SJSA1 (cell line): Measurements from ENCODE around the gene NPEPL1. TPM values are rescaled to one million over a fixed set of nuclear protein-coding genes. Genes with fewer than 3 reads are reported as not detected.

ENCODE experiments used
- DNase-seq, 2 experiments: peaks; one replicate each; pipeline ENCODE4 v3.0.0-alpha.2; 2015 to 2020; ENCODE audit warnings: low spot score in 2 of 2, low read depth in 1 of 2
- H3K27ac ChIP-seq: fragments of 250-450 bp; sonication (Bioruptor Pico); 2 replicates; pipeline ENCODE4 v1.5.1; 2020; ENCODE audit warnings: mild to moderate bottlenecking, moderate library complexity
- H3K27me3 ChIP-seq: fragments of 250-450 bp; sonication (Bioruptor Pico); replicated peaks from 2 replicates; pipeline ENCODE4 v1.5.1; 2020; ENCODE audit warnings: mild to moderate bottlenecking, moderate library complexity
- H3K36me3 ChIP-seq: fragments of 250-450 bp; sonication (Bioruptor Pico); 2 replicates; pipeline ENCODE4 v1.5.1; 2020; ENCODE audit warnings: mild to moderate bottlenecking
- H3K4me1 ChIP-seq: fragments of 250-450 bp; sonication (Bioruptor Pico); replicated peaks from 2 replicates; pipeline ENCODE4 v1.6.1; 2021; ENCODE audit warnings: mild to moderate bottlenecking
- H3K4me3 ChIP-seq: fragments of 250-450 bp; sonication (Bioruptor Pico); 2 replicates; pipeline ENCODE4 v1.5.1; 2020; ENCODE audit warnings: mild to moderate bottlenecking
- H3K9me3 ChIP-seq: fragments of 250-450 bp; sonication (Bioruptor Pico); replicated peaks from 2 replicates; pipeline ENCODE4 v1.5.1; 2020; ENCODE audit warnings: mild to moderate bottlenecking
- total RNA-seq: library from RNA; depleted of rRNA; stranded (reverse); fragments of >200 nt; shearing (Covaris generic); gene quantifications from 2 replicates; pipeline ENCODE4 v1.2.3, GENCODE V29; 2014

The NPEPL1 gene
- total RNA-seq, 1 experiment from 2014 or later, result 6.8 TPM

DNA sequence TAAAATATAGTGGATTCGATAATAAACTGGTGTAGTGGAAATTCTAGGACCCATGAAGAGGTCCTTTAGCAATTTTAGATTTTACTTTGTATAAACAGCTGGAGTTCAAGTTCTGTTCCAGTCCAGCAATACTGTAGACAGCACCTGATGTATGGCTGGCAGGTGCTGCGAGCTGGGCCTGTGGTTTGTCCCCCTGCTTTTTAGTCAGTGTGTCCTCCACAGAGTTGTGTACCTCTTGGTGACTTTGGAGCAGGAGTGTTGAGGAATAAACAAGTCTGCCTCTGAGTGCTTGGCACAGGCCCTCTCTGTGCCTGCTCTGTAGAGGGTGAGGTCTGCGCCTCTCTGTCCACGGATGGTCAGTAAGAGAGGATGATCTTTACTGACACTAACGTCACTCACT is 27.7 kb upstream of the NPEPL1 start:
- Histone ChIP-seq H3K36me3 (peaks cover 76% of the 10 kb centered on the region), H3K27me3 (no peaks in the 10 kb centered on the region)

DNA sequence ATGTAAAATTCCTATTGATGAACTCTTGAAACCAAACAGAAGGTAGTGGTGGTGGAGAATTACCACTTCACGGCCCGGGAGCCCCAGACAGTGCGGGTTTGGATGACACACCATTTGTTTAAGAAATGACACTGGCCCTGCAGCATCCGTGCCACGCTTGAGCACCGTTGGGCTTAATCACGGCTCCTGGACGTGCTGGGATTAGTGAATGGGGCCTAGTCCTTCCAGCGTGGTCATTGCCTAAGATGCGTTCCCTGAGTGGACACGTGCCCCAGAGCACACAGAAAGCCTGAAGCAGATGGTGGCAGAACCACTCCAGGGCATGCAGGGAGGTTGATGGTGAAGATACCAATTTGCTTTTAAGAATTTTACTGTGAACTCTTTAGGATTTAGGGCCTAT is 27.0 kb upstream of the NPEPL1 start:
- DNase-seq, result no peak
- H3K36me3 ChIP-seq, result peaks cover 77% of the 10 kb centered on the region
- no peak overlapping the region for H3K4me3 ChIP-seq
- no peaks in the 10 kb centered on the region for H3K9me3 ChIP-seq
- no peaks in the 10 kb centered on the region for H3K27me3 ChIP-seq
- H3K27ac ChIP-seq, result no peak overlapping the region
- H3K4me1 ChIP-seq, result no peaks in the 10 kb centered on the region

More for the DNA sequence above, 27.7 kb upstream of the NPEPL1 start:
- Histone ChIP-seq H3K27ac (no peak overlapping the region), H3K4me3 (no peak overlapping the region), H3K9me3 (no peaks in the 10 kb centered on the region), H3K4me1 (no peaks in the 10 kb centered on the region)
- DNase-seq, result no peak

DNA sequence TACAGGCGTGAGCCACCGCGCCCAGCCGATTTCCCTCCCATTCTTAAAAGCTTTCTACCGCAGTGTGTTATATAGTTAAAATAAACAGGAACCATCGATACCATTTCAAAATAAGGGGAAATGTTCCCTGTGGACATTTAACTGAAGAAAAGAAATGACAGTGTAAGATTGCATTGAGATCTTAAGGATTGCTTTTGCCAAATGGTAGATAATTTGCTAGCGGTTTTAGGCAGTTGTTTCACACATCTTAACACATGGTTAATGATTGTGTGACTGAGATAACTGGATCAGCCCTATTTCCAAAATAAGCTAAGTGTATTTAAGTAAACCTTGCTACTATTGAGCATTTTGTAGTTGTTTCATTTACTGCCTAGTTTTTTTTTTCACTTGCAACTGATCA is 25.9 kb upstream of the NPEPL1 start:
- Histone ChIP-seq H3K9me3 (no peaks in the 10 kb centered on the region), H3K4me1 (no peaks in the 10 kb centered on the region), H3K27me3 (no peaks in the 10 kb centered on the region), H3K36me3 (peaks cover 77% of the 10 kb centered on the region), H3K27ac (no peak overlapping the region), H3K4me3 (no peak overlapping the region)
- DNase-seq, result no peak

DNA sequence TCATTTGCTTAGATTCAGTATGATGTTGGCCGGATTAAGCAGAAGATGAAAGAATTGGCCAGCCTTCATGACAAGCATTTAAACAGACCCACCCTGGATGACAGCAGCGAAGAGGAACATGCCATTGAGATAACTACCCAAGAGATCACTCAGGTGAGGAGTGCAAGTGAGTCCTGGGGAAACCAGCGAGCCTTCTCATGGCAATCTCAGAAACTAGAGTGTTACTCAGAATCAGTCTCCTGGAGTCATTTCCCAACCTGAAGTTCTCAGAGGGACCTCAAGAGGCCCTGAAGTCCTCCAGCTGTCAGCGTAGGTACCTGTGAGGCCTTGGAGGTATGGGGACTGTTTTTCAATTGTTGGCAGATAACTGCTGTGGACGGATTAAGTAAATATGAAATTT is 24.6 kb upstream of the NPEPL1 start:
- H3K27me3 ChIP-seq, result no peaks in the 10 kb centered on the region
- H3K27ac ChIP-seq, result no peak overlapping the region
- no peaks in the 10 kb centered on the region for H3K9me3 ChIP-seq
- no peak overlapping the region for H3K4me3 ChIP-seq
- no peaks in the 10 kb centered on the region for H3K4me1 ChIP-seq
- no peak for DNase-seq
- H3K36me3 ChIP-seq, result peaks cover 79% of the 10 kb centered on the region

DNA sequence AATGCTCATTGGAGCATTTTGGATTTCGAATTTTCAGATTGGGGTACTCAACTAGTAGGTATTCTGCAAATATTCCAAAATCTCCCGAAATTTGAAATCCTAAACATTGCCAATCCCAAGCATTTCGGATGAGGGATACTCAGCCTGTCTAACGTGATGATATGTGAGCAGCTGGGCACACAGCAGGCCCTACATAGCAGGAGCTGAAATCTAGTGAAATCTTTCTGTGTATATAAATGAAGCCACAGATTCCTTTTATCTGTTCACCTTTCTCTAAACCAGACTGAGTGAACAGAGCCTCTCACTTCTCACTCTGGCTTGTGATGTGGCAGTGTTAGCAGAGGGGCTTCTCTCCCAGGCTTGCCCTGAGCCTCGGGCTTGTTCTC is 23.7 kb upstream of the NPEPL1 start:
- Histone ChIP-seq H3K4me3 (no peak overlapping the region), H3K27me3 (no peaks in the 10 kb centered on the region), H3K27ac (no peak overlapping the region), H3K4me1 (no peaks in the 10 kb centered on the region), H3K36me3 (peaks cover 81% of the 10 kb centered on the region), H3K9me3 (no peaks in the 10 kb centered on the region)
- no peak for DNase-seq

DNA sequence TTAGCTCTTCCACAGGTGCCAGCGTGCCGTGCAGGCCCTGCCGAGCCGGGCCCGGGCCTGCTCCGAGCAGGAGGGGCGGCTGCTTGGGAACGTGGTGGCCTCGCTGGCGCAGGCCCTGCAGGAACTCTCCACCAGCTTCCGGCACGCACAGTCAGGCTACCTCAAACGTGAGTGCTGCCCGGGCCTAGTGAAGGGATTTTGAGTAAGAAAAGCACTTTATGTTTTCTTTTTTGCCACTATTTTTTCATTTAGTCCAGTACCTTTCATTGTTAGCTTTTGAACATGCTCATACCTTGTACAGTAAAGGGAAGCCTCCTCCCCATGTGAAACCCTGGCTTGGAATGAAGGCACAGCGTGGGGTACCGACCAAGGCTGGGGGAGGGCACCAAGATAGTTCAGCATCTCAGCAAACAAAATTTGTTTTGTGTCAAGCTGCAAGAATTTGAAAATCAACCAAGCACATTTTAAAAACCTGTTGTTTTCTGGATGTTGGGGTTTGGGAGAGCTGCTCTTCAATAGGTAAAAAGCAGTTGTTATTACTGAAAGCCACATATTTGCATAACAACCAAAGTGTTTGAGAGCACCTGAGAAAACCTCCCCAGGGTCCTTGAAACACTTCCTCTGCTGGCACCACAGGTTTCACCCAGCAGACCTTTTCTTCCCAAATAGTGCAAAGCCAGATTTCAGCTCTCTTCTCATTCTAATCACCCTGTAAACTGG is 23.2 kb upstream of the NPEPL1 start:
- DNase-seq, result no peak
- Histone ChIP-seq H3K9me3 (no peaks in the 10 kb centered on the region), H3K27me3 (no peaks in the 10 kb centered on the region), H3K4me1 (no peaks in the 10 kb centered on the region), H3K27ac (no peak overlapping the region), H3K4me3 (no peak overlapping the region), H3K36me3 (peaks cover 81% of the 10 kb centered on the region)

DNA sequence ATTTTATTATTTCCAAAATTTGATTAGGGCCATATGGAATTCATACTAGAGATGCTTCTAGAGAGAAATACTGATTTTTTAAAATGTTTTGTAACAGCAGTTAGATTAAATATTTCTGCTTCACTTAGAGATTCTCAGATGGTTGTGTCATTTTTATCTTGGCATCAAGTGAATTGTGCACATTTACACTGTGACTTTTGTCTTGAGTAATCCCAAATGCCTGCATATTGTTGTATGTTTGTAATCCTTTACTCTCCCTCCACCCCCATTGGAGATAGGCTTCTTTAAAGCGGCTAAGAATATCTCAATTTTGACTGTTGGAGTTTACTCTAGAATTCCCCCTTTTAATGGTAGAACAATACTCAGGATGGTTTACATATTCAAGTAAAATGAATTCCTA is 22.5 kb upstream of the NPEPL1 start:
- Histone ChIP-seq H3K27ac (no peak overlapping the region), H3K4me1 (no peaks in the 10 kb centered on the region), H3K9me3 (no peaks in the 10 kb centered on the region), H3K27me3 (no peaks in the 10 kb centered on the region), H3K4me3 (no peak overlapping the region), H3K36me3 (peaks cover 82% of the 10 kb centered on the region)
- DNase-seq, result no peak

DNA sequence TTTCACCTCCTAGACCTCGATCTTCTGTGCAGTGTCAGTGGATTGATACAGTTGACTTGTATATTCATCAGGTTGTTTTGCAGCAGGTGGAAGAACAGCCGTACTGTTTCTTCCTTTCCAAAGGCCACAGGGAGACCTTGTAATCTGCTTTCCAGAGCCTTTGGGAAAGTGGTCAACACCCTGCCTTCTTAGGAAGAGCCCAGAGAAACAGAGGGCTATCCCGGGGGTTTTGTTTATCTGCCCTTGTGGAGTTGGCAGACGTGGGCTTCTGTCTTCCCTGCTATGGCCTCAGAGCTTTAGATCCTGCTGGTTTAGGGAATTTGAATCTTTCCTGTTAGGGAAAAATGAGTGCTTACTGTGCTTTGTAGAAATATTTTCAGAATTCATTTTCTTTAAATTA is 21.9 kb upstream of the NPEPL1 start:
- H3K9me3 ChIP-seq, result no peaks in the 10 kb centered on the region
- DNase-seq, result no peak
- H3K36me3 ChIP-seq, result peaks cover 84% of the 10 kb centered on the region
- no peak overlapping the region for H3K27ac ChIP-seq
- H3K27me3 ChIP-seq, result no peaks in the 10 kb centered on the region
- no peaks in the 10 kb centered on the region for H3K4me1 ChIP-seq
- no peak overlapping the region for H3K4me3 ChIP-seq

DNA sequence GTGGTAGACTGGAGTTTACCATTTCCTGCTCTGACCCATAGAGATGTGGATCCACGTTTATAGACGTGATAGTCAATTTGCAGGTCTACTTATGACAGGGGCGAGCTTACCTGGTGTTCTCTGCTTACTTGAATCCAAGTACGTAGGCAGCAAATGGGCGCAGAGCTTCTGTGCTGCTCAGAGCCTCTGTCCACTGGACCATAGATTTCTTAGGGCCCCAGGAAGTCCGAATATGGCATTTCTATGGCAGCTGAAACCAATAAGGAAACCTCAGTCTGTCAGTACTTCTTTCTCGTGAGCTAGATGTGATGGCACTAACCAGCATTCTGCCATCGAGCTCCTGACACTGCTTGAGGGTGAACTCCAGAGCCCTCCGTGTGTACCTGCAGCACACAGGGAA is 19.5 kb upstream of the NPEPL1 start:
- Histone ChIP-seq H3K27ac (no peak overlapping the region), H3K4me3 (no peak overlapping the region), H3K9me3 (no peaks in the 10 kb centered on the region), H3K27me3 (no peaks in the 10 kb centered on the region), H3K36me3 (peaks cover 90% of the 10 kb centered on the region), H3K4me1 (no peaks in the 10 kb centered on the region)
- no peak for DNase-seq

DNA sequence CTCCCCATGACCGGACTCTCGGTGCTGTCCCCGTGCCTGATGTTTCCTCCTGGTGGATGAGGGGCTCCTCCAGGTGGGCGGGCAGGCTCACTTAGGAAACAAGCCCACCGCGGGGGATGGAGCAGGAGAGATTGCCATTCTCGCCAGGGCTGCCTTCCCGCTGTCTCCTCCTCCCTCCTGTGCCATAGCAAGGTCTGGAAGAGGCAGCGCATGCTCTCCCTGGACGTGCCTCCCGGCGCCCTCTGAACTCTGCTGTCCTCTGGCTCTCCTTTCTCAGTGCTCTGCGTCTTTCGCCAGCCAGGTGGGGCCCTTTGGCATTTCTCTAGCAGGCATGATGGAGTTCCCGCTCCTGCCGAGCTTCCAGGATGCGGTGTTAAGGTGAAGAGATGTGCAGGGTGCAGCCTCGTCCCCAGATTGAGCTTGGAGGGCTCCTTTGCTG is 17.4 kb upstream of the NPEPL1 start:
- H3K36me3 ChIP-seq, result peaks cover 89% of the 10 kb centered on the region
- no peaks in the 10 kb centered on the region for H3K27me3 ChIP-seq
- H3K9me3 ChIP-seq, result no peaks in the 10 kb centered on the region
- DNase-seq, result no peak
- H3K4me3 ChIP-seq, result no peak overlapping the region
- no peak overlapping the region for H3K27ac ChIP-seq
- H3K4me1 ChIP-seq, result no peaks in the 10 kb centered on the region

DNA sequence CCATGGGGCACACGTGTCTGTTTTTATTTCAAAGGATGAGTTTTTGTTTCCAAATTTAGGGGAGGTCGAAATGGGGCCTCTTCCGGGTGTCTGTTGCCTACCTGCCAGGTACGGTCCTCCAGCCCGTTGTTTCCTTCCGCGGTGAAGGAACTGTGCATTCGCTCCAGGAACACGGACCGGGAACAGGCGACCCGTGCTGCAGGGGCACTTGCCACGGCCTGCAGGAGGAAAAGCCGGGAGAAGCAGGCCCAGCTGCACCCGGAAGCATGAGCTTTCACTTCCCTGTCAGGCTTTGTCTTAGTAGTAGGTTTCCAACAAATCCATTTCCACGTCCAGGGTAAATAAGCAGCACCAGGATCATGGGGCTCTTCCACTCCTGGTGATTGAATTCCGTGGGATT is 17.0 kb upstream of the NPEPL1 start:
- Histone ChIP-seq H3K36me3 (peaks cover 89% of the 10 kb centered on the region), H3K4me3 (no peak overlapping the region), H3K27ac (no peak overlapping the region), H3K27me3 (no peaks in the 10 kb centered on the region), H3K4me1 (no peaks in the 10 kb centered on the region), H3K9me3 (no peaks in the 10 kb centered on the region)
- no peak for DNase-seq

DNA sequence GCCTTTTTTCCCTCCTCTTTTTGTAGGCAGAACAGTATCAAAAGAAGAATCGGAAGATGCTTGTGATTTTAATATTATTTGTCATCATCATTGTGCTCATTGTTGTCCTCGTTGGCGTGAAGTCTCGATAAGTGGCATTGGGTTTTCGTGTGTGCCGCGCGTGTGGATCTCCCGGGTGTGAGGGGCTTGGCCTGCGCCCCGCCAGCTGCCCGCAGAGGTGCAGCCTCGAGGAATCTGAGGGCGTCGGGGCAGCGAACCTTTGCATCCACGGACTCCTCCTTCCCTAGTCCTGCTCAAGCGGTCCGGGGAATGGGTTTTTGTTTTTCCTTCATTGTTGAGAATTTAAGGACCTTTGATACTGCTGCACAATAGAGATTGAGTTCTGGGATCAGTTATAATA is 16.4 kb upstream of the NPEPL1 start:
- peaks cover 88% of the 10 kb centered on the region for H3K36me3 ChIP-seq
- no peak for DNase-seq
- H3K27me3 ChIP-seq, result no peaks in the 10 kb centered on the region

DNA sequence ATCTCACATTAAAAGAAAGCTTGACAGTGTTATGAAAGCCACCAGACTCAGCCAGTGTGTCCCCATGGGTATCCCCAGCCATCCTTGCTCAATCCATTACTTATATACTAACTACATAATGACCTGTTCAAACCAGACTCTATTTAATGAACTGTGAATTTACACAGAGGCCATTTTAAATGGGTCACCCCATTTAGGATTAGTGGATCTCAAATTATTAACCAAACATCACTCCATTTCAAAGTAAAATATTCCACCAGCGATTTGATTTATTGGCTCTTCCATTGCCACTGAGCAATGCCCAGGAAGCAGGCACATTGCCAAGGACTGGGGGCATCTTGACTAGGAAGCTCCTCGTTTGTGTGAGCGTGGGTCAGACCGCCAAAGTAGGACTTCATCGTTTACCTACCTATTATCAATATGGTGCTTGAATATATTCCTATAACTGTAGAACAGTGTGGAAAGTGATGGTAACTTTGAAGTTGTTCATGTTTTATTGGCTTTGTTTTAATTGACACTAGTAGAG is 15.5 kb upstream of the NPEPL1 start:
- no peak overlapping the region for H3K27ac ChIP-seq
- peaks cover 83% of the 10 kb centered on the region for H3K36me3 ChIP-seq
- DNase-seq, result no peak
- no peaks in the 10 kb centered on the region for H3K27me3 ChIP-seq
- H3K9me3 ChIP-seq, result no peaks in the 10 kb centered on the region
- H3K4me1 ChIP-seq, result no peaks in the 10 kb centered on the region
- H3K4me3 ChIP-seq, result no peak overlapping the region

More for the DNA sequence above, 16.4 kb upstream of the NPEPL1 start:
- no peaks in the 10 kb centered on the region for H3K4me1 ChIP-seq
- H3K4me3 ChIP-seq, result no peak overlapping the region
- H3K27ac ChIP-seq, result no peak overlapping the region
- H3K9me3 ChIP-seq, result no peaks in the 10 kb centered on the region

DNA sequence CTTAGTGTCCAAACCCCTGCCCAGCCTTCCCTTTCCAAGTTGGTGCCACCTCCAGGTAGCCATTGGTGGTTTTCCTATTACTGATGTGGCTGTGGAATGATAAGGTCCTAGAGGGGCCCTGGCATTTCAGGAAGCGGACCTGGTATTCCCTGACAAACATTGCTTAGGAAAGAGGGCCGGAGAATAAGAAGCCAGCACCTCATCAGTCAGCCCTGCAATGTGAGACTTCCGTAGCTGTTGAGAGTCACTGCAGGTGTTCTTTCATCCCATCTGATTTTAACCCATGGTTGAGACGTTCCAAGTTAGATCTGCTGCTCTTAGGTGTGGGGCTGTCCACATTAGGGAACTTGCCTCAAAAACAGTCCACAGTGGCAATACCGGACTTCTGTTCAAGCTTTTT is 14.8 kb upstream of the NPEPL1 start:
- no peaks in the 10 kb centered on the region for H3K4me1 ChIP-seq
- DNase-seq, result no peak
- no peak overlapping the region for H3K4me3 ChIP-seq
- H3K27ac ChIP-seq, result no peak overlapping the region
- no peaks in the 10 kb centered on the region for H3K9me3 ChIP-seq
- H3K36me3 ChIP-seq, result peaks cover 81% of the 10 kb centered on the region
- no peaks in the 10 kb centered on the region for H3K27me3 ChIP-seq

DNA sequence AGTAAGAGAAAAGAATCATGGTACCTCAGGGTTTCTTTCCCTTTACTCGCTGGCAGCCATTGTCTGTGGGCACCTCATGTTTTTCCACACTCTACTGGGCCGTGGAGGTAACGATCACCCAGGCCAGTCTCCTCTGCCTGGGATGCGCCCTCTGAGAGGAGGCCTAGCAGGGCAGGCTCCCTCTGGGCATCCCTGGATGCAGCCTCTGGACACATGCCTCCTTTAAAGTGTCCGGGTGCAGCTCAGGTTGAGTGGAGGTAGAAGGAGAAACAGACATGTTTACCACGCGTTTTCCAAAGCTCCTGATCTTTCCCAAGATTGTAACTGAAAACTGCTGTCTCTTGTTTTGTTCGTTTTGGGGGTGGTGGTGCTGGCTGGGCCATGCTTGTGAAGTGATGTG is 13.8 kb upstream of the NPEPL1 start:
- Histone ChIP-seq H3K4me1 (no peaks in the 10 kb centered on the region), H3K36me3 (peaks cover 71% of the 10 kb centered on the region), H3K27me3 (no peaks in the 10 kb centered on the region), H3K9me3 (no peaks in the 10 kb centered on the region), H3K27ac (no peak overlapping the region), H3K4me3 (no peak overlapping the region)
- no peak for DNase-seq
